ENCODE measurements around the gene DIPK1C.

The DIPK1C gene

DNA sequence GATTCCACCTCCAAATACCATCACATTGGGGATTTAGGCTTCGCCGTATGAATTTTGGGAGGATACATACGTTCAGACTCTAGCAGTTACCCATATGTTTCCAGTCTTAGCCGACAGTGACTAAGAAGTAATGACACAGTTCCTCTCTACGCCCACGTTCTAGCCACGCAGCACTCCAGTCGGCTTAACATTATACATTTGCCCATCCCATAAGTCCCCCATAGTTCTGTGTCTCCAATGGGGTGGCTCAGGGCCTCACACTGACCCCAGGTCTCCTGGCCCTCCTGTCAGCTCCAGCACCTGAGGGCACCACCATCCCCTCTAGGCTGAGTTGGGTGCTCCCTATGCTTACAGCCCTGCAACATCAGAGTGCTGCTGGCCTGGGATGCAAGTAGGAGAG is 20.7 kb upstream of the DIPK1C start:
- TF ChIP-seq, protein P1, sequence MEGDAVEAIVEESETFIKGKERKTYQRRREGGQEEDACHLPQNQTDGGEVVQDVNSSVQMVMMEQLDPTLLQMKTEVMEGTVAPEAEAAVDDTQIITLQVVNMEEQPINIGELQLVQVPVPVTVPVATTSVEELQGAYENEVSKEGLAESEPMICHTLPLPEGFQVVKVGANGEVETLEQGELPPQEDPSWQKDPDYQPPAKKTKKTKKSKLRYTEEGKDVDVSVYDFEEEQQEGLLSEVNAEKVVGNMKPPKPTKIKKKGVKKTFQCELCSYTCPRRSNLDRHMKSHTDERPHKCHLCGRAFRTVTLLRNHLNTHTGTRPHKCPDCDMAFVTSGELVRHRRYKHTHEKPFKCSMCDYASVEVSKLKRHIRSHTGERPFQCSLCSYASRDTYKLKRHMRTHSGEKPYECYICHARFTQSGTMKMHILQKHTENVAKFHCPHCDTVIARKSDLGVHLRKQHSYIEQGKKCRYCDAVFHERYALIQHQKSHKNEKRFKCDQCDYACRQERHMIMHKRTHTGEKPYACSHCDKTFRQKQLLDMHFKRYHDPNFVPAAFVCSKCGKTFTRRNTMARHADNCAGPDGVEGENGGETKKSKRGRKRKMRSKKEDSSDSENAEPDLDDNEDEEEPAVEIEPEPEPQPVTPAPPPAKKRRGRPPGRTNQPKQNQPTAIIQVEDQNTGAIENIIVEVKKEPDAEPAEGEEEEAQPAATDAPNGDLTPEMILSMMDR (IDR thresholded peaks at IDR 0.05; ENCODE audit: low read depth, low read length, missing control alignments): no peak
- no peak for DNase-seq (ENCODE audit: low read depth)
- in situ Hi-C loops (cut with HindIII; ENCODE audit: low sequenced_read_pairs): no loop called here

DNA sequence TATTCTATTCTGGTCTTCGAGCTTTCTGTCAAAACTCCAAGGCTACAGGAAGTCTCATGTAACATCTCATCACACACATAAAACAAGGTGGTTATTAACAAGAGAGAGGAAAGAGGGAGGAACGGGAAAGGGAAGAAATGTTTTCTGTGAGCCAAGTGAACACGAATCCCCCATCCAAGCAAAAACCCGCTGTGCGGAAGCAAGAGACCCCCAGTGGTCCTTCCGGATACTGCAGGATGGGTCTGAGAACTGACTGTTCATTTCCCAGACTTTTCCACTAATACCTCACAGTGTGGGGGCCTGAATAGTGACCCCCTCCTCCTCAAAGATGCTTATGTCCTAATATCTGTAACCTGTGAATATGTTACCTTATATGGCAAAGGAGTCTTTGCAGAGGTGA is 19.0 kb upstream of the DIPK1C start:
- in situ Hi-C loops (cut with HindIII; ENCODE audit: low sequenced_read_pairs): no loop called here
- TF ChIP-seq, protein P1 (IDR thresholded peaks at IDR 0.05; ENCODE audit: low read depth, low read length, missing control alignments): peak; percentile 87
- no peak overlapping the region for H3K4me3 ChIP-seq (ENCODE audit: low read depth, low read length)
- no peak for DNase-seq (ENCODE audit: low read depth)

More for the DNA sequence above, 20.7 kb upstream of the DIPK1C start:
- no peak overlapping the region for H3K4me3 ChIP-seq (ENCODE audit: low read depth, low read length)

DNA sequence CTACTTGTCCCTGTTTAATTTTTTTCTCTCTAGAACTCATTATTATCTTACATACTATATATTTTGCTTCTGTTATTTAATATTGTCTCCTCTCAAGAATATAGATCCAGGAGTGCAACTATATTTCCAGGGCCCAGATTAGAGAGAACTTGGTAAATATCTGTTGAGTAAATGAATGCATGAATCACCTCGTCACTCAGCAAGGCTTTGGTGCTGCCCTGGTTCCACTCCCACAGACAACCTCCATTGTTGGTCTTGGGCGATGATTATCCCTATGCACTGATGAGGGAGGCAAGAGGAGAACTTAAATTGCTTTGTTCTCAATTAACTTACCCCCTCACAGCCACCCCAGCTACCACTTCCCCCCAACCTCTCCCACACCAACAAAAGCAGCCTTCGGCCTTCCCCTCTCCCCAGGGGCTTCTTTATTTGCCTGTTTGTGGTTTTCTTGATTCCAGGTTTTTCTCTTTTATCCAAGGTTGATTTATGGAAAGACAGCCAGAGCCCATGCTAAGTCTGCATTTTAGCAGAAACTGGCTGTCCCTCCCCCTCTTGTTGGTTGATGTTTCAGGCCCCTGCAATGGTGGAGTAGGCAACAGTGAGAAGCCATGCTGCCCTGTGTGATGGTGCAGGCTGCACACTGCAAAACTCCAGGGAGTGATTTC is 17.0 kb upstream of the DIPK1C start:
- TF ChIP-seq, protein P1 (IDR thresholded peaks at IDR 0.05; ENCODE audit: low read depth, low read length, missing control alignments): no peak
- in situ Hi-C loops (cut with HindIII; ENCODE audit: low sequenced_read_pairs): loop anchor here (25.0 kb wide), 1 partner anchor 287 kb away; no protein-coding TSS in a partner anchor
- DNase-seq (ENCODE audit: low read depth): no peak
- H3K4me3 ChIP-seq (ENCODE audit: low read depth, low read length): no peak overlapping the region

DNA sequence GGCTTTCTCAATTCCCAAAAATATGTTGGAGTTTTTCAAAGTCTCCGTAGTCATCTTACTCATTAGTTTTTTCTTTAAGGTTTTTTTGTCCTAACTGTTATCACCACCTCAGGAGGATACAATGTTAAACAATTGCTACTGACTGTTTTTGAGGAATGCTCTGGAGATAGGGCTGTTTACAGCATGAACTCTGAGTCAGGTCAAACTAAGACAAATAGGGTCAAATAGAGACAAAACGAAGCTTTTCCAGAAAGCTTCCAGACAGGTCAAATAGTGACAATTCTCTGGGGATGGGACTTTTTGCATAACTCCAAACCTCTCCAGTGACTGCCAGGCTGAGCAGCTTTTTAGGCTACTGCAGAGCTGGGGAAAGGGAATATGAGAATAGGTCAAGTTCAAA is 15.2 kb upstream of the DIPK1C start:
- TF ChIP-seq, protein P1 (IDR thresholded peaks at IDR 0.05; ENCODE audit: low read depth, low read length, missing control alignments): no peak
- H3K4me3 ChIP-seq (ENCODE audit: low read depth, low read length): no peak overlapping the region
- DNase-seq (ENCODE audit: low read depth): no peak
- in situ Hi-C loops (cut with HindIII; ENCODE audit: low sequenced_read_pairs): loop anchor here (25.0 kb wide), 1 partner anchor 285 kb away; no protein-coding TSS in a partner anchor

DNA sequence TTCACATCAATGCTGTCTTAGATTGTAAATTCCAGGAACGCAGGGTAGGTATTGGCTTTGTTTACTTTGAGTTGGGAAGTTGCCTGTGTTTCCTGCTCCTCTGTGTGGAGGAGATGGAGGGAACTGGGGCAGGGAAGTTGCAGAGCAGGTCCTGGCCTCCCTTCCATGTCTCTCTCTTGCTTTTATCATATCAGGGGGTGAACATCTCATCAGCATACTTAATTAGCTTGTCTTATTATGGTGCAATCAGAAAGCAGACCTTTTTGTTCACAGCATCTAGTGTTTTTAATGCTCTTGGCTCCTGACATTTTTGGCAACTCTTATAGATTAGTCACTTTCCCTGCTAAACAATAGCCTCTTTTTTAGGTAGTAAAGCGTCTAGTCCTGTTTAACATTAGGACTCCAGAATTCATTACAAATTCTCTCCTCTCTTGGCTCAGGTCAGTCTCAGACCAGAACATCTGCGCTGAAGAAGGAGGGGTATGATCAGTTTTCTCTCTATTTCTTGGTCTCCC is 11.5 kb upstream of the DIPK1C start:
- peak; percentile 47 for DNase-seq (ENCODE audit: low read depth)
- TF ChIP-seq, protein P1 (IDR thresholded peaks at IDR 0.05; ENCODE audit: low read depth, low read length, missing control alignments): no peak
- no peak overlapping the region for H3K4me3 ChIP-seq (ENCODE audit: low read depth, low read length)
- in situ Hi-C loops (cut with HindIII; ENCODE audit: low sequenced_read_pairs): loop anchor here (25.0 kb wide), 1 partner anchor 281 kb away; no protein-coding TSS in a partner anchor

DNA sequence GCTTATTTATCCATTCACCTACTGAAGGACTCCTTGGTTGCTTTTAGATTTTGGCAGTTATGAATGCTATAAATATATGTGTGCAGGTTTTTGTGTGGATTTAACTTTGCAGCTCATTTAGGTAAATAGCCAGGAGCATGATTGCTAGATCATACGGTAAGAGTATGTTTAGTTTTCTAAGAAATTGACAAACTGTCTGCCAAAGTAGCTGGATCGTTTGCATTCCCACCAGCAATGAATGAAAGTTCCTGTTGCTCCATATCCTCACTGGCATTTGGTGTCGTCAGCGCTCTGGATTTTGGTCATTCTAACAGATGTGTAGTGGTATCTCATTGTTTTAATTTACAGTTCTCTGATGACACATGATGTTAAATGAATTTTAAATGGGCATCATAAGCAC is 8.7 kb upstream of the DIPK1C start:
- no peak overlapping the region for H3K4me3 ChIP-seq (ENCODE audit: low read depth, low read length)

More for the DNA sequence above, 8.7 kb upstream of the DIPK1C start:
- TF ChIP-seq, protein P1 (IDR thresholded peaks at IDR 0.05; ENCODE audit: low read depth, low read length, missing control alignments): no peak
- no peak for DNase-seq (ENCODE audit: low read depth)
- in situ Hi-C loops (cut with HindIII; ENCODE audit: low sequenced_read_pairs): loop anchor here (25.0 kb wide), 1 partner anchor 278 kb away; no protein-coding TSS in a partner anchor
